GM19099 (cell line): ENCODE measurements around the gene INHBC.

Experiments used
- POLR2A ChIP-seq: IDR thresholded peaks from 3 replicates; pipeline ENCODE4 v1.6.1; 2011; ENCODE audit warnings: low read depth; ENCODE audit not compliant: insufficient read length; ENCODE audit errors: extremely low read depth

Gene INHBC

GRCh38 chr12:57434517-57435223, at the start of gene INHBC:
Gene INHBC, plus strand, starts transcription at chr12:57434784. Its CDS starts 103 bp downstream, at chr12:57434887.
- no peak for TF ChIP-seq POLR2A

GRCh38 chr12:57385586-57385985, 49.0 kb upstream of the INHBC start:
- TF ChIP-seq POLR2A = no peak

GRCh38 chr12:57386187-57386720, 48.3 kb upstream of the INHBC start:
- no peak for TF ChIP-seq POLR2A

- no peak for TF ChIP-seq POLR2A
Measured at GRCh38 chr12:57388425-57388824, 46.2 kb upstream of the INHBC start.

GRCh38 chr12:57389033-57389432, 45.6 kb upstream of the INHBC start:
- TF ChIP-seq POLR2A = no peak

GRCh38 chr12:57390174-57390573, 44.4 kb upstream of the INHBC start:
- no peak for TF ChIP-seq POLR2A

- no peak for TF ChIP-seq POLR2A
Measured at GRCh38 chr12:57395121-57395520, 39.5 kb upstream of the INHBC start.

- TF ChIP-seq POLR2A = no peak
Measured at GRCh38 chr12:57397441-57397840, 37.1 kb upstream of the INHBC start.

- TF ChIP-seq POLR2A = no peak
Measured at GRCh38 chr12:57401165-57401564, 33.4 kb upstream of the INHBC start.

GRCh38 chr12:57404966-57405640, 29.5 kb upstream of the INHBC start:
- TF ChIP-seq POLR2A = no peak

- TF ChIP-seq POLR2A = no peak
Measured at GRCh38 chr12:57410534-57410933, 24.1 kb upstream of the INHBC start.

GRCh38 chr12:57415088-57415487, 19.5 kb upstream of the INHBC start:
- TF ChIP-seq POLR2A = no peak

- no peak for TF ChIP-seq POLR2A
Measured at GRCh38 chr12:57416039-57416996, 18.3 kb upstream of the INHBC start.

GRCh38 chr12:57418255-57418654, 16.3 kb upstream of the INHBC start:
- TF ChIP-seq POLR2A = no peak

- TF ChIP-seq POLR2A = no peak
Measured at GRCh38 chr12:57419495-57419894, 15.1 kb upstream of the INHBC start.
